GM19193 (cell line): ENCODE measurements around the gene ADGRF3.
A peak's percentile ranks its signal among the peaks of the same experiment; 100 is the strongest.

Source experiments
- POLR2A ChIP-seq: IDR thresholded peaks from 4 replicates; pipeline ENCODE4 v1.6.1; 2011; ENCODE audit not compliant: insufficient read depth, insufficient read length; ENCODE audit errors: extremely low read depth

ADGRF3 gene, protein sequence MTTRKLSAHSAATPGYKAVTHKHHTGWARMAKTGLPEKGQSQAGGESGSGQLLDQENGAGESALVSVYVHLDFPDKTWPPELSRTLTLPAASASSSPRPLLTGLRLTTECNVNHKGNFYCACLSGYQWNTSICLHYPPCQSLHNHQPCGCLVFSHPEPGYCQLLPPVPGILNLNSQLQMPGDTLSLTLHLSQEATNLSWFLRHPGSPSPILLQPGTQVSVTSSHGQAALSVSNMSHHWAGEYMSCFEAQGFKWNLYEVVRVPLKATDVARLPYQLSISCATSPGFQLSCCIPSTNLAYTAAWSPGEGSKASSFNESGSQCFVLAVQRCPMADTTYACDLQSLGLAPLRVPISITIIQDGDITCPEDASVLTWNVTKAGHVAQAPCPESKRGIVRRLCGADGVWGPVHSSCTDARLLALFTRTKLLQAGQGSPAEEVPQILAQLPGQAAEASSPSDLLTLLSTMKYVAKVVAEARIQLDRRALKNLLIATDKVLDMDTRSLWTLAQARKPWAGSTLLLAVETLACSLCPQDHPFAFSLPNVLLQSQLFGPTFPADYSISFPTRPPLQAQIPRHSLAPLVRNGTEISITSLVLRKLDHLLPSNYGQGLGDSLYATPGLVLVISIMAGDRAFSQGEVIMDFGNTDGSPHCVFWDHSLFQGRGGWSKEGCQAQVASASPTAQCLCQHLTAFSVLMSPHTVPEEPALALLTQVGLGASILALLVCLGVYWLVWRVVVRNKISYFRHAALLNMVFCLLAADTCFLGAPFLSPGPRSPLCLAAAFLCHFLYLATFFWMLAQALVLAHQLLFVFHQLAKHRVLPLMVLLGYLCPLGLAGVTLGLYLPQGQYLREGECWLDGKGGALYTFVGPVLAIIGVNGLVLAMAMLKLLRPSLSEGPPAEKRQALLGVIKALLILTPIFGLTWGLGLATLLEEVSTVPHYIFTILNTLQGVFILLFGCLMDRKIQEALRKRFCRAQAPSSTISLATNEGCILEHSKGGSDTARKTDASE

DNA sequence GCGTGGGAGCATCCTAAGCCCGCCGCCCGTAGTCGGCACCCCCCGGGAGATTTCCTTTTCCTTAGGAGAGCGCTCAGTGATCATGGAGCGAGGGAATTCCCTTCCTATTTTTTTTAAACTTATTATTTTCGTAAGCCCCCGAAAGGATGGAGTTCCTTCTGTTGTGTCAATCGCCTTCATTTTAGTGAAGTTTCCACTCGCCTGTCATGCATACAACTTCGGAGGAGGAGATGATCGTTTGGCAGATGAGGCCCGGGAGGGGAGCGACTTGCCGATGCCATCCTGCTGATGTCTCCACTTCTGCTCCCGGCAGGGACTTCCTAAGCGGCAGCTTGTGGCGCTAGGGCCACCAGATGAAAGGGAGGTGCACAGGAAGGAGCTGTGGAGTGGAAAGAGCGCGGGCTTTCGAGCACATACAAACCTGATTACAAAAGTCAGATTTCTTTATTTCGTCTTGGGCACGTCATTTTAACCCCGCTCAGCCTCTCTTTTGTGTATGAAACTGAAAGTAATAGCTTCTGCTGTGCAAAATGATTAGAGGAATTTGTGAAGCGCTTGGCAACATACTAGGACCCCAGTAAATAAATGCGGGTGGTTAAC, at the start of gene ADGRF3:
Gene ADGRF3, minus strand, starts transcription at position 336 of the 600 bp plus-strand sequence. CDS start 555 bp downstream, outside the sequence.
- peak; percentile 13 for TF ChIP-seq POLR2A

DNA sequence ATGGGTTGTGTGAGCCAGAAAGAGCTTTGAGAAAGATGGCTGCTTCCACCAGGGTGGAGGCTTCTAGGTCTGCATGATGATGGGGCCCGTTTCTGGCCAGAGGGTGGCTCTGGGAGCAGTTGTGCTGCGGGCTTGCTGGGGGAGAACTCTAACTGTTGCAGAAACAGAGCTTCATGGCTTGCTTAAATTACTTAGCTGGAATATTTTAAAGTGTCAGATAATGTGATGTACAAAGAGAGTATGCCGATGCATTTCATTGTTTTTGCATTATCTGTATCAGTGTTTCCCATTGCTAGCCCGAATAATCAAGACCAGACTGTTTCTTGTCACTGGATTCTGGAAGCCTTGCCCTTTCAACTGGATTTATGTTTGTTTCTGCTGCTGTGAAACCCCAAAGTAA, 48.8 kb upstream of the ADGRF3 start:
- no peak for TF ChIP-seq POLR2A

DNA sequence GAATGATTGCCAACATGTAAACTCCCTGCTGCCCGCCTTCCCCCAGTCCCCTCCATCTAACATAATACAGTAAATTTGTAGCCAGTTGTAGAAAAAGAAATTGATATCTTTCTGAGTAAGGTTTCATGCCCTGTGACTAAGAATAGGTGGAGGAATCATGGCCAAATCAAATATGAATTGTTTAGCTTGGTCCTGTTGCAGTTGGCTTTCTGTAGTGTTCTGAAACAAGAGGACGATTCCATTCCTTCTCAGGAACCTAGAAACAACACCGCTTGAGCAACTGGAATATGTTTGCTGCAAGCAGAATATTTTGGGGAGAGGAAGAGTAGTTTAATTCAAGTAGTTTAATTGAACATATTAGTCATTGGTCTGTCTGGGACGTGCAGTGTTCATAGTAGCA, 48.1 kb upstream of the ADGRF3 start:
- no peak for TF ChIP-seq POLR2A

DNA sequence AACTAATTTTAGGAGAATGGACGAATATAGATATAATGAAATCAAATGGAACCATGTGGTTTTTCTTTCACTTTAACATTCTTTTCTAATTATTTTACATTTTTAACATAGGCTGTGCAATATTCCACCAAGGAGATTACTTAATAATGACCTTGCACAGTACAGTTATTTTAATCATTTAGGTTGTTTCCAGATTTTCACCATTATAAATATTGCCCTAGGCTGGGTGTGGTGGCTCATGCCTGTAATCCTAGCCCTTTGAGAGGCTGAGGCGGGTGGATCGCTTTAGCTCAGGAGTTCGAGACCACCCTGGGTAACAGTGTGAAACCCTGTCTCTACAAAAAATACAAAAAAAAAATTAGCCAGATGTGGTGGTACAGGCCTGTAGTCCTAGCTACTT, 40.6 kb upstream of the ADGRF3 start:
- TF ChIP-seq POLR2A = no peak

DNA sequence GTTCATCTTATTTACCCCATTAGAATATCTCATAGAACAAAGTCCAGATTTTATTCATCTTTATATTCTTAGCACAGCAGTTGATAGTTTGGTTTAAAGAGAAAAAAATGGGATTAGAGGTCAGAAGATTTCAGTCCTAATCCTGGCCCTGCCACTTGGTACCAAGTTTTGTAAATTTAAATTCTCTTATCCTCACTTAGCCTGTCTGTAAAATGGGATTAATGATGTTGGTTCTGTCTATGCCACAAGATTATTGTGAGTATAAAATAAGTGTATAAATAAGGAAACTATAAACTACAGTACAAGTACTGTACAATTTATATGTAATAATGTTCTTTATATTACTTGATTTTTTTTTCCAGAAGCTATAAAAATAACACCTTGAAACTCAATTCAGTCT, 38.0 kb upstream of the ADGRF3 start:
- TF ChIP-seq POLR2A = no peak

DNA sequence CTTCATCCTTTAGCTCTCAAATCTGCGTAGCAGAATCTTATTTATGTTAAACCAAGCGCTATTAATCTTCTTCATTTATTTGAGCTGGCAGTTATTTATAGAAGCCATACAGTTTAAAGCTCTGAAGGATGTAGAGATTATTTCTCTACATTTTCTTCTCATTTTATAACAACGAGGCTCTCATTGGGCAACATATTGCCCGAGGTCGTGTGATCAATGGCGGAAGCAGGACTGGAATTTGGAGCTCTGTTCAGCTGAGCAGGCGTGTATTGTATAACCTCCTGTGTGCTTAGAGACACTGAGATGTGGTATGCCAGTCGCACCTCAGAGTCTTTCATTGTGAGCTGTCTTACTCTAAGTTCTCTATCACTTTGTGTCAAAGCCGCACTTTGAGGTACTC, 37.6 kb upstream of the ADGRF3 start:
- no peak for TF ChIP-seq POLR2A

DNA sequence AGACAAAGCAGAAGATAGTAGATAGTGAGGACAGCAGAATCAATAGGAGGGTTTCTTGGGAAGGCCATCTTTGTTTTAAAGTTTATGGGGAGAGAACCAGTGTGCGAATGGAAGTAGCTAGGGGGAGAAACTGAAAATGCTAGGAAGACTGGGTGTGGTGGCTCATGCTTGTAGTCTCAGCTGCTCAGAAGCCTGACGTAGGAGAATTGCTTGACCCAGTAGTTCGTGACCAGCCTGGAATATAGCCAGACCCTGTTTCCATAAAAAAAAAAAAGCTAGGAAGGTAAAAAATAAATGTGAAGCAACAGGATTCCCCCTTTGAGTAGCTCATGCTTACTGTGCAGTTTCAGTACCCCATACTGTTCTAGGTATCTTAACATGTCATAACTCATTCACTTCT, 36.0 kb upstream of the ADGRF3 start:
- no peak for TF ChIP-seq POLR2A

DNA sequence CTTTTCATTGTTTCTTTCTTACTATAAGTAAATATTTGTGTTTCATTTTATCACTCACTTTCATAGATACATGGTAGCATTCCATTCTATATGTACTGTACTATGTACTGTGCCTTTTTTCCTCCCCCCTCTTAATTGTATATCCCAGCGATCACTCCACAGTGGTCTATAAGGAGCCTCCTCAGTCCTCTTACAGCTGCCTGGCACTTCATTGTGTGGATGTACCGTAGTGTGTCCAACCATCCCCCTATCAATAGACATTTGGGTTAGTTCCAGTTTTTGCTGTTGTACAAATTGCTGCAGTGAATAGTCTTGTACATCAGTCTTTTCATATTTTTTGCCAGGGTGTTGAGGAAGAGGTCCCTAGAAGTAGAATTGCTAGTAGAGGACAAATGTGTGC, 33.7 kb upstream of the ADGRF3 start:
- TF ChIP-seq POLR2A = no peak

DNA sequence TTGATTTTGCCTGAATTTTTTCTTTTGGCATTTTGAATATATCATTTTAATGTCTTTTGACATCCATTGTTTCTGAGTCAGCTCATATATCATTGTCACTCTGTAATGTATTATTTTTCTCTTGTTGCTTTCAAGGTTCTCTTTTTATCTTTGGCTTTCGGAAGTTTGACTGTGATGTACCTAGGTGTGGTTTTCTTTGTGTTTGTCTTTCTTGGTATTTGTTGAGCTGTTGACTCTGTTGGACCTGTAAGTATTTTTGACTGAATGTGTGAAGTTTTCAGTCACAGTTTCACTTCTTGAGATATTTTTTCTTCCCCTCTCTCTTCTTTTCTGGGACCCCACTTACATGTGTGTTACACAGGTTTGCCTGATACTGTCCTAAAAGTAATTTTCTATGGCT, 30.2 kb upstream of the ADGRF3 start:
- TF ChIP-seq POLR2A = no peak

DNA sequence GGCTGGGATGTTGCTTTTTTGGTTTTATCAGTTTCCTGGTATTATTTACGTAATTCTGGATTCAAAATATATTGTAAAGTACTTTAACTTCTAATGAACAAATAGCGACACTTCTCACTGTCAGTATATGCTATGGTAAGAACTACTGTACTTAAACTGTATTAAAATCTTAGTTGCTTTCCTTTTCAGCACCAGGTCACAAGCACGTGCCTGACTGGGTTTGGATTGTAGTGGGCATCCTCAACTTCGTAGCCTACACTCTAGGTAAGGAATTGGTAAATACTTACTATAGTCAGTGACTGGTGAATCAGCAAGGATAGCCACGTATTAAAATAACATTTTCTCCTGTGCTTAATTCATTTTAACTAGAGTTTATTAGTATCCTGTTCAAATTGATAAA, 20.4 kb upstream of the ADGRF3 start:
- TF ChIP-seq POLR2A = no peak

DNA sequence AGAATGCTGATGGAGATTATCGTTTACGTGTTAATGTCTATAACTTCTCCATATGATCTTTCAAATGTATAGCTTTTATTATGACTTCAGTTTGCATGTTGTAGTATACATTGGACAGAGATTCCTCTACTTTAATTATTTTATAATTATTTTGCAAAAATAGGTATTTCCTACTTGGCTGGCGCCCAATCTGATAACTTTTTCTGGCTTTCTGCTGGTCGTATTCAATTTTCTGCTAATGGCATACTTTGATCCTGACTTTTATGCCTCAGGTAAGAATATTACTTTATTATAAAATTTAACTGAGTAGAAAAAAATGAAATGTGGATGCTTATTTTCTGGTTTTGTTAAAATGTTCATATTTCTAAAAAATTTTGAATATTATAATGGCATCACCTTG, 18.1 kb upstream of the ADGRF3 start:
- no peak for TF ChIP-seq POLR2A

DNA sequence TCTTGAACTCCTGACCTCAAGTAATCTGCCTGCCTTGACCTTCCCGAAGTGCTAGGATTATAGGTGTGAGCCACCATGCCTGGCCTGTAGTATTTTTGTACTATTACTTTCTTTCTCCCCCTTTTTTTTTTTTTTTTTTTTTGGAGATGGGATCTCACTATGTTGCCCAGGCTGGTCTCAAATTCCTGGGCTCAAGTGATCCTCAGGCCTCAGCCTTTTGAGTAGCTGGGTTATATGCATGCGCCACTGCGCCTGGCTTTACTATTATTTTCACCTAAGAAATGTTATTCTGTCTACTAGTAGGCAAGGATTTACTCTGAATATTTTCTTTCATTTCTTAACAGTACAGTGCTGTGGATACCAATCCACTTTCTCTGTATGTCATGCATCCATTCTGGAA, 17.4 kb upstream of the ADGRF3 start:
- TF ChIP-seq POLR2A = no peak

DNA sequence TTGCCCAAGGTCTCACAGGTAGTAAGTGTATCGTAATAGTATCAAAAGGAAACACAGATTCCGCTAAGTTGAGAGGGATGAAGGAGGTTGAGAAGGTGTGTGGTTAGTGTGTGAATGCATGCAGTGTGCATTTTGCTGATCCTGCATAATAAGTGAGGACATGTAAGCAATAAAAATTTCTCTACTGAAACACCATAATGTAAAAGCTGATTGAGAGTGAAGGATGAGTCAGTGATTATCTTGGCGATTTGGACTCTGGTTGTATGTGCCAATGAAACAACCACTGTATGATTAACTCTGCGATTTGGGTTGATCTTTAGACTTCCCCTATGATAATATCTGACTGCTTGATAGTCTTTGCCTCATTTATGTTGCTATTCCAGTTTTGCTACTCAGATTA, 16.7 kb upstream of the ADGRF3 start:
- no peak for TF ChIP-seq POLR2A

DNA sequence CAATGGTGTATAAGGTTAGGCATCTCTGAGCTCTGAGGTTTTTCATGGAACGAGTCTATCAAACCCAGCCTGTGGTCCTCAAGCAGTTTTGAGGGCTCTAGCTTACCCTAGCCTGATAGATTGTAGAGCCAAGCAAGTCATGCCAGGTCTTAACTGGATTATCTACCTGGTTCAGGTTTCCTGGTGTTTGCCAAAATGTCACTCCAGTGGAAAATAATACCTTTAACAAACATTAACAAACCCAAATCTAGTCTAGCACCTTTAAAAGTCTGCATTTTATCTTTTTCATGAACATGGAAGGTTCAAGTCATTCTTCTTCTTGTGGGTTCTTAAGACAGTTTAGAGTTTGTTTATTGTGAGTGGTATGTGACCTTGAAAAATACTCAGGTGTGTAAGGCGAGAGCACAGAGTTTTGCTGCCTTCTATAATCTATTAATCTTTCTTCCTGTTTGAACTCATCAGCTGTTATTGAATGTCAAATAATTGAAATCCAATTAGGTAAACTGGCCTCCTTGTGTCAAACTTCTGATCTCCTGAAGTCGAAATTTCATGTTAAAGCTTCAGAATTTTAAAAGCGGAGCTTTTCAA, 13.4 kb upstream of the ADGRF3 start:
- no peak for TF ChIP-seq POLR2A

DNA sequence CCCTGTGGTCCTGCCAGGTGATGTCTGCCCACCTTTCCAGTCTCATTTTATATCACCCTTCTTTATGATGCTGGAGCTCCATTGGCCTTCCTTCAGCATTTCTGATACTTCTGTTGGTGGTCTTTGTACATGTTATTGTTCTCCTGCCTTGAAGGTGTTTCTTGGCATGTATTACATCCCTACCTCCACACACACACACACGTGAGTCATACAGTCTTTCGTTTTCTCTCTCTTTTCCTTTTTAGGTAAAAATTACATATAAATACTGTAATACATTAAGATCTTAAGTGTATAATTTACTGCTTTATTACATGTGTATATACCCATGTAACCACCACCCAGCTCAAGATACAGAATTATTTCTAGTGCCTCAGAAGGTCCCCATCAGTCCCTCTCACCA, 10.2 kb upstream of the ADGRF3 start:
- no peak for TF ChIP-seq POLR2A
